Hepatocyte (in vitro differentiated cells): Measurements from ENCODE around the gene LST1. TPM values are rescaled to one million over a fixed set of nuclear protein-coding genes. Genes with fewer than 3 reads are reported as not detected.

Source experiments
- DNase-seq: peaks from one replicate; pipeline ENCODE4 v3.0.0-alpha.2; 2016; ENCODE audit warnings: low spot score
- H2AFZ ChIP-seq: fragments of 200-600 bp; sonication (generic); 2 replicates; pipeline ENCODE4 v1.6.0; 2016; ENCODE audit warnings: antibody characterized with exemption, mild to moderate bottlenecking
- H3K27ac ChIP-seq: fragments of 200-600 bp; sonication (generic); 2 replicates; pipeline ENCODE4 v1.5.1; 2016; ENCODE audit warnings: mild to moderate bottlenecking
- H3K27me3 ChIP-seq: fragments of 200-600 bp; sonication (generic); 2 replicates; pipeline ENCODE4 v1.6.1; 2016
- H3K36me3 ChIP-seq: fragments of 200-600 bp; sonication (generic); replicated peaks from 2 replicates; pipeline ENCODE4 v1.5.1; 2016; ENCODE audit warnings: low read depth; ENCODE audit not compliant: insufficient read depth
- H3K4me1 ChIP-seq: fragments of 200-600 bp; sonication (generic); 2 replicates; pipeline ENCODE4 v1.5.1; 2016; ENCODE audit warnings: mild to moderate bottlenecking, moderate library complexity; ENCODE audit not compliant: insufficient read depth
- H3K4me2 ChIP-seq: fragments of 200-600 bp; sonication (generic); 2 replicates; pipeline ENCODE4 v1.6.0; 2016
- H3K4me3 ChIP-seq: fragments of 200-600 bp; sonication (generic); 2 replicates; pipeline ENCODE4 v1.5.1; 2016; ENCODE audit warnings: mild to moderate bottlenecking
- H3K79me2 ChIP-seq: fragments of 200-600 bp; sonication (generic); 2 replicates; pipeline ENCODE4 v1.6.0; 2017; ENCODE audit warnings: mild to moderate bottlenecking
- H3K9me2 ChIP-seq: fragments of 200-600 bp; sonication (generic); replicated peaks from 2 replicates; pipeline ENCODE4 v1.6.0; 2017; ENCODE audit warnings: mild to moderate bottlenecking; ENCODE audit not compliant: insufficient read depth
- H3K9me3 ChIP-seq: fragments of 200-600 bp; sonication (generic); 2 replicates; pipeline ENCODE4 v1.5.1; 2016; ENCODE audit warnings: low read depth, mild to moderate bottlenecking
- H4K20me1 ChIP-seq: fragments of 200-600 bp; sonication (generic); 2 replicates; pipeline ENCODE4 v1.6.0; 2016; ENCODE audit warnings: mild to moderate bottlenecking; ENCODE audit not compliant: insufficient read depth, poor library complexity, severe bottlenecking
- CTCF ChIP-seq: fragments of 200-600 bp; sonication (generic); IDR thresholded peaks from 2 replicates; pipeline ENCODE4 v1.5.1; 2016; ENCODE audit warnings: antibody characterized with exemption, mild to moderate bottlenecking; ENCODE audit not compliant: poor library complexity
- EZH2 ChIP-seq: fragments of 200-600 bp; sonication (generic); IDR thresholded peaks from 2 replicates; pipeline ENCODE4 v1.6.1; 2016; ENCODE audit warnings: antibody characterized with exemption, mild to moderate bottlenecking, borderline replicate concordance
- EZH2phosphoT487 ChIP-seq: fragments of 200-600 bp; sonication (generic); IDR thresholded peaks from one replicate; pipeline ENCODE4 v1.6.1; 2018; ENCODE audit warnings: antibody characterized with exemption, mild to moderate bottlenecking, low read depth, moderate library complexity; ENCODE audit not compliant: unreplicated experiment, severe bottlenecking
- WGBS: methylation state at CpG from one replicate; pipeline ENCODE4 v1.1.6; 2016; ENCODE audit warnings: low lambda C conversion rate; ENCODE audit errors: missing lambda C conversion rate; 5-methylcytosine and 5-hydroxymethylcytosine counted together
- polyA plus RNA-seq: library from polyadenylated mRNA; unstranded; fragments of >200 nt; fragmentation: Nextera tagmentation; extraction: Ambion mirVana; gene quantifications from 2 replicates; pipeline ENCODE4 v1.2.1, GENCODE V29; 2016
- total RNA-seq: library from RNA; depleted of rRNA; stranded (reverse); fragments of >200 nt; gene quantifications from 2 replicates; pipeline ENCODE4 v1.2.3, GENCODE V29; 2014

LST1 gene
- total and polyA plus RNA-seq, 2 experiments from 2014 or later, result 2.4 TPM; not detected in 1

GRCh38 chr6:31567531-31568370, 18.3 kb upstream of the LST1 start:
- Histone ChIP-seq H3K27ac (no peak overlapping the region), H3K4me2 (no peak overlapping the region), H3K36me3 (no peaks in the 10 kb centered on the region), H3K4me1 (no peaks in the 10 kb centered on the region), H3K9me3 (no peaks in the 10 kb centered on the region), H3K79me2 (no peaks in the 10 kb centered on the region), H3K27me3 (peaks cover 6% of the 10 kb centered on the region), H2AFZ (no peak overlapping the region), H4K20me1 (no peaks in the 10 kb centered on the region), H3K4me3 (no peak overlapping the region), H3K9me2 (no peaks in the 10 kb centered on the region)
- WGBS, result 53% methylated on average over 9 of the region's 9 CpGs
- no peak for TF ChIP-seq CTCF
- no peak for TF ChIP-seq EZH2phosphoT487
- TF ChIP-seq EZH2, result no peak
- DNase-seq, result no peak

GRCh38 chr6:31568537-31568961, 17.5 kb upstream of the LST1 start:
- Histone ChIP-seq H4K20me1 (no peaks in the 10 kb centered on the region), H2AFZ (no peak overlapping the region), H3K27me3 (peaks cover 6% of the 10 kb centered on the region), H3K36me3 (no peaks in the 10 kb centered on the region), H3K9me2 (no peaks in the 10 kb centered on the region), H3K27ac (no peak overlapping the region), H3K4me2 (no peak overlapping the region), H3K4me1 (no peaks in the 10 kb centered on the region), H3K79me2 (no peaks in the 10 kb centered on the region), H3K9me3 (no peaks in the 10 kb centered on the region), H3K4me3 (no peak overlapping the region)
- no peak for TF ChIP-seq CTCF
- TF ChIP-seq EZH2phosphoT487, result no peak
- no peak for TF ChIP-seq EZH2
- no peak for DNase-seq
- 84% methylated on average over 3 of the region's 3 CpGs for WGBS

GRCh38 chr6:31569861-31570536, 16.1 kb upstream of the LST1 start:
- H3K36me3 ChIP-seq, result no peaks in the 10 kb centered on the region
- no peak overlapping the region for H3K4me3 ChIP-seq
- H3K27me3 ChIP-seq, result peaks cover 6% of the 10 kb centered on the region
- no peaks in the 10 kb centered on the region for H3K9me2 ChIP-seq
- TF ChIP-seq EZH2 (no peak), CTCF (no peak), EZH2phosphoT487 (no peak)
- no peaks in the 10 kb centered on the region for H3K9me3 ChIP-seq
- DNase-seq, result no peak
- no peaks in the 10 kb centered on the region for H4K20me1 ChIP-seq
- H3K79me2 ChIP-seq, result no peaks in the 10 kb centered on the region
- no peak overlapping the region for H3K4me2 ChIP-seq
- H3K4me1 ChIP-seq, result no peaks in the 10 kb centered on the region
- no peak overlapping the region for H3K27ac ChIP-seq
- WGBS, result 91% methylated on average over 1 of the region's 1 CpG
- H2AFZ ChIP-seq, result no peak overlapping the region
